ENCODE measurements around the gene HCN2. TPM values are rescaled to one million over a fixed set of nuclear protein-coding genes. Genes with fewer than 3 reads are reported as not detected.

HCN2 gene
- total RNA-seq, 1 experiment from 2014 or later: 3.9 TPM

DNA sequence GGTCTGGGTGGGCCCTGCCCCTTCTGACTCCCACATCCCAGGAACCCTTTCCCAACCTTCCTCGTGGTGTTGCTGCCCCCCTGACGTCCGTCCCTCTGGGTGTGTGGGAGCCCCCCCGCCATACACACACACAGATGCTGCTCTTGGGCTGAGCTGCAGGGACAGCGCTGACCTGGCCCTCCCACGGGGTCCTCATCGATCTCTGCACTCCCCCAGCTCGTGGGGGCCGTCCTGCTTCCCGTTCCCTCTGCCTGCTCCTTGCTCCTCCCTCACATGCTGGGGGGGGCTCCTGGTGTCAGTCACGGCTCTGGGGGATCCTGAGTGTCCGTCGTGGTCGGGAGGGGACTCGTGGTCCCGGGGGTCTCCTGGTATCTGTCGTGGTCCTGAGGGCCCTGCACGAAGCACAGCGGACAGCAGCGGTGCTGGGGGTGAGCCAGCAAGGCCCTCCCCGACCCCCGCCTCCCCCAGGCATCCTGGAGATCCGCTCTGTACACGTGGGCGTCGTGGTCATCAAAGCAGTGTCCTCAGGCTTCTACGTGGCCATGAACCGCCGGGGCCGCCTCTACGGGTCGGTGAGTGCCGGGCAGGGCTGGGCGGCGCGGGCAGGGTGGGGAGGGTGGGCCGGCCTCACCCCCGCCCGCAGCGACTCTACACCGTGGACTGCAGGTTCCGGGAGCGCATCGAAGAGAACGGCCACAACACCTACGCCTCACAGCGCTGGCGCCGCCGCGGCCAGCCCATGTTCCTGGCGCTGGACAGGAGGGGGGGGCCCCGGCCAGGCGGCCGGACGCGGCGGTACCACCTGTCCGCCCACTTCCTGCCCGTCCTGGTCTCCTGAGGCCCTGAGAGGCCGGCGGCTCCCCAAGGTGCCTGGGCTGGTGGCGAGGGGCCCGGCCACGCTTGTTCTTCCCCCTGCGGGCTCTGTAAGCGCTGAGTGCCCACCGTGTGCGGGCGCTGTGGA, 53.4 kb downstream of the HCN2 start:
- H3K4me1 Mint-ChIP-seq (ENCODE audit: low read depth, unreplicated experiment): peaks cover 7% of the 10 kb centered on the region
- TF ChIP-seq CTCF (IDR thresholded peaks at IDR 0.05; ENCODE audit: insufficient read depth in 1 of 2, low read depth in 1 of 2, low read length in 1 of 2, severe bottlenecking in 1 of 2, unreplicated experiment in 1 of 2): no peak
- no peak for DNase-seq
- intact Hi-C loops (cut with micrococcal nuclease; ENCODE audit: unreplicated experiment): no loop called here
- H3K4me3 ChIP-seq (ENCODE audit: low read depth, low read length): no peak overlapping the region
- no peak overlapping the region for H3K4me3 Mint-ChIP-seq (ENCODE audit: unreplicated experiment)
- peaks cover 35% of the 10 kb centered on the region for H3K36me3 Mint-ChIP-seq (ENCODE audit: insufficient read depth, unreplicated experiment)
- H3K36me3 ChIP-seq (ENCODE audit: control insufficient read depth, insufficient read depth, low read length): no peaks in the 10 kb centered on the region
- H3K4me1 ChIP-seq: peaks cover 7% of the 10 kb centered on the region; the same call in 1 of the 2 replicates
- H3K27ac Mint-ChIP-seq (ENCODE audit: unreplicated experiment): peak overlapping the region; percentile 48
- ChIA-PET CTCF (no interaction called here), POLR2A (no interaction called here)
- no TSS peak for BruUV-seq (replicated peaks)
- peaks cover 4% of the 10 kb centered on the region for H3K27me3 Mint-ChIP-seq (ENCODE audit: insufficient read depth, unreplicated experiment)
- no peaks in the 10 kb centered on the region for H3K27me3 ChIP-seq (replicated peaks; ENCODE audit: control insufficient read depth, insufficient read depth, low read length)
- no peaks in the 10 kb centered on the region for H3K9me3 Mint-ChIP-seq (ENCODE audit: unreplicated experiment)
- H3K9me3 ChIP-seq: no peaks in the 10 kb centered on the region

DNA sequence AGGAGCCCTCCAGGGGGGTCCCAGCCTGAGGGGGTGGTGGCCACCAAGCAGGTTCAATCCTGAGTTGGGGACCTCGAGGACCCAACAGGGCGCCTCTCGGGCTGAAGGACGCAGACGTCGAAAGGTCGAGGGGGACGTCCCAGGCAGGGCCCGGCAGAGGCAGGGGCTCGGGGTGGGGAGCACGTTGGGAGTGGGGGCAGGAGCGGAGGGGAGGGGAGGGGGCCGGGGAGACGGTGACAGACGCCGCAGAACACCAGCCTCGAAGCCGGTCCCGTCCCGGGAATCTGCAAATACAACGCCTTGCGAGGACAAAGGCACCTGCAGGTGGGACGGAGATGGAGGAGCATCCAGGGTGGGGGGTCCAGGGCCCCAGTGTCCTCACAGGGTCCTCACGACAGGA, 54.1 kb downstream of the HCN2 start:
- peaks cover 6% of the 10 kb centered on the region; the same call in 1 of the 2 replicates for H3K4me1 ChIP-seq
- Mint-ChIP-seq H3K9me3 (ENCODE audit: unreplicated experiment) (no peaks in the 10 kb centered on the region), H3K4me3 (ENCODE audit: unreplicated experiment) (no peak overlapping the region), H3K36me3 (ENCODE audit: insufficient read depth, unreplicated experiment) (peaks cover 38% of the 10 kb centered on the region), H3K27me3 (ENCODE audit: insufficient read depth, unreplicated experiment) (peaks cover 4% of the 10 kb centered on the region), H3K27ac (ENCODE audit: unreplicated experiment) (peak overlapping the region; percentile 53), H3K4me1 (ENCODE audit: low read depth, unreplicated experiment) (peaks cover 7% of the 10 kb centered on the region)
- no peak for TF ChIP-seq CTCF (IDR thresholded peaks at IDR 0.05; ENCODE audit: insufficient read depth in 1 of 2, low read depth in 1 of 2, low read length in 1 of 2, severe bottlenecking in 1 of 2, unreplicated experiment in 1 of 2)
- no peaks in the 10 kb centered on the region for H3K27me3 ChIP-seq (replicated peaks; ENCODE audit: control insufficient read depth, insufficient read depth, low read length)
- no peak for DNase-seq
- no TSS peak for BruUV-seq (replicated peaks)
- H3K4me3 ChIP-seq (ENCODE audit: low read depth, low read length): no peak overlapping the region
- H3K36me3 ChIP-seq (ENCODE audit: control insufficient read depth, insufficient read depth, low read length): no peaks in the 10 kb centered on the region
- ChIA-PET POLR2A (no interaction called here), CTCF (no interaction called here)
- intact Hi-C loops (cut with micrococcal nuclease; ENCODE audit: unreplicated experiment): no loop called here
- no peaks in the 10 kb centered on the region for H3K9me3 ChIP-seq

- H3K27me3 Mint-ChIP-seq (ENCODE audit: insufficient read depth, unreplicated experiment): peaks cover 1% of the 10 kb centered on the region
- H3K4me3 Mint-ChIP-seq (ENCODE audit: unreplicated experiment): no peak overlapping the region
- DNase-seq: no peak
- TF ChIP-seq CTCF (IDR thresholded peaks at IDR 0.05; ENCODE audit: insufficient read depth in 1 of 2, low read depth in 1 of 2, low read length in 1 of 2, severe bottlenecking in 1 of 2, unreplicated experiment in 1 of 2): no peak
- H3K9me3 Mint-ChIP-seq (ENCODE audit: unreplicated experiment): no peaks in the 10 kb centered on the region
- BruUV-seq (replicated peaks): no TSS peak
- peaks cover 37% of the 10 kb centered on the region for H3K36me3 Mint-ChIP-seq (ENCODE audit: insufficient read depth, unreplicated experiment)
- POLR2A ChIA-PET: interaction anchor here (0.5 kb wide), 1 partner anchor 72 kb away, joined by 3 read pairs; the partner anchor contains the start of gene BSG
- Histone ChIP-seq H3K27me3 (replicated peaks; ENCODE audit: control insufficient read depth, insufficient read depth, low read length) (no peaks in the 10 kb centered on the region), H3K36me3 (ENCODE audit: control insufficient read depth, insufficient read depth, low read length) (no peaks in the 10 kb centered on the region), H3K4me3 (ENCODE audit: low read depth, low read length) (no peak overlapping the region), H3K9me3 (no peaks in the 10 kb centered on the region), H3K4me1 (peaks cover under 1% of the 10 kb centered on the region; the same call in 1 of the 2 replicates)
- CTCF ChIA-PET: no interaction called here
- intact Hi-C loops (cut with micrococcal nuclease; ENCODE audit: unreplicated experiment): no loop called here
- peaks cover 3% of the 10 kb centered on the region for H3K4me1 Mint-ChIP-seq (ENCODE audit: low read depth, unreplicated experiment)
- peak overlapping the region; percentile 53 for H3K27ac Mint-ChIP-seq (ENCODE audit: unreplicated experiment)
Observed at GRCh38 chr19:644363-644762, 54.7 kb downstream of the HCN2 start.

Measured in Caco-2 (cell line).